ENCODE data around the gene TMEM17.

GRCh38 chr2:62460175-62460574, 45.8 kb downstream of the TMEM17 start:
- TF ChIP-seq, protein P1, sequence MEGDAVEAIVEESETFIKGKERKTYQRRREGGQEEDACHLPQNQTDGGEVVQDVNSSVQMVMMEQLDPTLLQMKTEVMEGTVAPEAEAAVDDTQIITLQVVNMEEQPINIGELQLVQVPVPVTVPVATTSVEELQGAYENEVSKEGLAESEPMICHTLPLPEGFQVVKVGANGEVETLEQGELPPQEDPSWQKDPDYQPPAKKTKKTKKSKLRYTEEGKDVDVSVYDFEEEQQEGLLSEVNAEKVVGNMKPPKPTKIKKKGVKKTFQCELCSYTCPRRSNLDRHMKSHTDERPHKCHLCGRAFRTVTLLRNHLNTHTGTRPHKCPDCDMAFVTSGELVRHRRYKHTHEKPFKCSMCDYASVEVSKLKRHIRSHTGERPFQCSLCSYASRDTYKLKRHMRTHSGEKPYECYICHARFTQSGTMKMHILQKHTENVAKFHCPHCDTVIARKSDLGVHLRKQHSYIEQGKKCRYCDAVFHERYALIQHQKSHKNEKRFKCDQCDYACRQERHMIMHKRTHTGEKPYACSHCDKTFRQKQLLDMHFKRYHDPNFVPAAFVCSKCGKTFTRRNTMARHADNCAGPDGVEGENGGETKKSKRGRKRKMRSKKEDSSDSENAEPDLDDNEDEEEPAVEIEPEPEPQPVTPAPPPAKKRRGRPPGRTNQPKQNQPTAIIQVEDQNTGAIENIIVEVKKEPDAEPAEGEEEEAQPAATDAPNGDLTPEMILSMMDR (IDR thresholded peaks at IDR 0.05): no peak
- TF ChIP-seq JUNB (IDR thresholded peaks at IDR 0.05): no peak
